Suprapubic skin (tissue), 3 donors: ENCODE measurements around the gene CLEC5A.

ENCODE experiments used
- EP300 ChIP-seq: sonication (generic); formaldehyde crosslinking; IDR thresholded peaks from one replicate; pipeline ENCODE4 v1.6.1; 2017; ENCODE audit warnings: antibody characterized with exemption
- POLR2A ChIP-seq, 2 donors: fragments of 450-650 bp; IDR thresholded peaks; one replicate each; pipeline ENCODE4 v1.6.1; 2017; ENCODE audit warnings: antibody characterized with exemption in 2 of 2, mild to moderate bottlenecking in 2 of 2, moderate library complexity in 2 of 2
- TF ChIP-seq, protein P1 (sequence below), 2 donors: fragments of 200-600 bp in 1 of 2; fragments of 450-650 bp in 1 of 2; sonication (generic) in 1 of 2; IDR thresholded peaks; one replicate each; pipeline ENCODE4 v1.5.1; 2016 to 2019; ENCODE audit warnings: antibody characterized with exemption in 2 of 2, mild to moderate bottlenecking in 1 of 2, moderate library complexity in 1 of 2

DNA sequence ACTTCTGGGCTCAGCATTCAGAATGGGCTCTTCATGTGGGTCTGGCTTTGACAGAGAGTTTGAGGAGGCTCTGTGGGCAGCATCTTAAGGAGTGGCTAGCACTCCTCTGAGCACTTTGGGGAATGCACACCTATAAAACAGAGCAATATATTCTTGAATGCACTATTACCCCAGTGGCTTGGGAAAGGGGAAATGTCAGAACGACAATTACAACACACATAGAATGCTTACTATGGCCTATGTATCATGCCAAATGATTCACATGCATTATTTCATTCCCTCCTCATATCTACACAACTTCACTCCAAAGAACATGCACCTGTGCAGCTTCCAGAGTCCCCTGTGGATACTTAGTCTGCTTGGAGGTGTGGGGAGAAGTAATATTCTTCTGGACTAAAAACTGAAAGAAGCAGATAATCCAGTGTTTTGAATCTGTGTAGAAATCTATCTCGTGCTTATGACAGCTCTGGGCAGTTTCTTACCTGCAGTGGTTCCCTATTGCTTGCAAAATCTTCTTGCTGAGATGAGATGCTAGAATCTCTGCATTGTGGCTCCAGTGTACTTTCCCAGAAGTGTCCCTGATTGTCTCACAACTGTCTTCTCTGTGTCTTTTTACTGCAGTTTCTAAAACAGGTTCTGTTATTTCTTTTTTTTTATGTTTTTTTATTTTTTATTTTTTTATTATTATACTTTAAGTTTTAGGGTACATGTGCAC is 43.4 kb upstream of the CLEC5A start:
- TF ChIP-seq, protein P1, sequence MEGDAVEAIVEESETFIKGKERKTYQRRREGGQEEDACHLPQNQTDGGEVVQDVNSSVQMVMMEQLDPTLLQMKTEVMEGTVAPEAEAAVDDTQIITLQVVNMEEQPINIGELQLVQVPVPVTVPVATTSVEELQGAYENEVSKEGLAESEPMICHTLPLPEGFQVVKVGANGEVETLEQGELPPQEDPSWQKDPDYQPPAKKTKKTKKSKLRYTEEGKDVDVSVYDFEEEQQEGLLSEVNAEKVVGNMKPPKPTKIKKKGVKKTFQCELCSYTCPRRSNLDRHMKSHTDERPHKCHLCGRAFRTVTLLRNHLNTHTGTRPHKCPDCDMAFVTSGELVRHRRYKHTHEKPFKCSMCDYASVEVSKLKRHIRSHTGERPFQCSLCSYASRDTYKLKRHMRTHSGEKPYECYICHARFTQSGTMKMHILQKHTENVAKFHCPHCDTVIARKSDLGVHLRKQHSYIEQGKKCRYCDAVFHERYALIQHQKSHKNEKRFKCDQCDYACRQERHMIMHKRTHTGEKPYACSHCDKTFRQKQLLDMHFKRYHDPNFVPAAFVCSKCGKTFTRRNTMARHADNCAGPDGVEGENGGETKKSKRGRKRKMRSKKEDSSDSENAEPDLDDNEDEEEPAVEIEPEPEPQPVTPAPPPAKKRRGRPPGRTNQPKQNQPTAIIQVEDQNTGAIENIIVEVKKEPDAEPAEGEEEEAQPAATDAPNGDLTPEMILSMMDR (IDR thresholded peaks at IDR 0.05), result no peak
- TF ChIP-seq POLR2A (IDR thresholded peaks at IDR 0.05) (no peak), EP300 (no peak)
